MM.1S (cell line): Measurements from ENCODE around the gene GLI1.

Experiments used
- EZH2 ChIP-seq: fragments of 300-600 bp; sonication (generic); optimal IDR thresholded peaks from 2 replicates; pipeline ENCODE3; 2017; ENCODE audit warnings: low read depth, mild to moderate bottlenecking, antibody characterized with exemption, low read length, mixed read lengths
- TF ChIP-seq, protein P1 (sequence below): fragments of 300-600 bp; sonication (generic); IDR thresholded peaks from 2 replicates; pipeline ENCODE4 v1.5.1; 2016; ENCODE audit warnings: antibody characterized with exemption, low read length, mixed read lengths

DNA sequence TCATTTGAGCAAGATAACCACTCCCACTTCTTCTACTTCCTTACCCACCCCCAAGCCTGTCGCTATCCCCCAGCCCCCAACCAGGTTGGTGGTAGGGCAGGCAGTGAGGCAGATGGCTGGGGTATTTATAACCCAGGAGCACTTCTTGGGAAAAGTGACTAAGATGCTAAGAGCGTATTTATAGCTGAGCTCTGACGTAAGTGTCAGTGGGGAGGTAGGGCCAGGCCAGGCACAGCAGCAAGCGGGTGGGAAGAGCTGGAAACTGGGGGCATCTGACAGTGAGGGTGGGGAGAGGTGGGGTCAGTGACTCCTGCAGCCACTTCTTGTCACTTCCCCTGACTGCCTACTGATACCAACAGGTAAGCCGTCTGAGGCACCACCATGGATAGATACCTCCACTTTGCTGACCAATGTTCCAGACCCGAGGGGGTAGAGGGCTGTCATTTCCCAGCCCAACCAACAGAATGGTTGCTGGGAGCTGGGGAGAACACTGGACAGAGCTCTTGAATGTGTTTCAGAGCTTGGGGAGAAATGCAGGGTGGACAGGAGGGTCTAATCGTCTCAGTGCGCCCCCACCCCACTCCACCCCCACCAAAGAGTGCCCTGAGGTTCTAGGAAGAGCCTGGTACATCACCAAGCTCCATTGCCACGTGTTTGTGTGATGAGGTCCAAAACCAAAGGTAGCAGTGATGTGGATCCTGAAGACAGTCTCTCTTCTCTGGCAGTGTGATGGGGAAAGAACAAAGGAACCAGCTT lies 7.2 kb upstream of the GLI1 start:
- TF ChIP-seq, protein P1, sequence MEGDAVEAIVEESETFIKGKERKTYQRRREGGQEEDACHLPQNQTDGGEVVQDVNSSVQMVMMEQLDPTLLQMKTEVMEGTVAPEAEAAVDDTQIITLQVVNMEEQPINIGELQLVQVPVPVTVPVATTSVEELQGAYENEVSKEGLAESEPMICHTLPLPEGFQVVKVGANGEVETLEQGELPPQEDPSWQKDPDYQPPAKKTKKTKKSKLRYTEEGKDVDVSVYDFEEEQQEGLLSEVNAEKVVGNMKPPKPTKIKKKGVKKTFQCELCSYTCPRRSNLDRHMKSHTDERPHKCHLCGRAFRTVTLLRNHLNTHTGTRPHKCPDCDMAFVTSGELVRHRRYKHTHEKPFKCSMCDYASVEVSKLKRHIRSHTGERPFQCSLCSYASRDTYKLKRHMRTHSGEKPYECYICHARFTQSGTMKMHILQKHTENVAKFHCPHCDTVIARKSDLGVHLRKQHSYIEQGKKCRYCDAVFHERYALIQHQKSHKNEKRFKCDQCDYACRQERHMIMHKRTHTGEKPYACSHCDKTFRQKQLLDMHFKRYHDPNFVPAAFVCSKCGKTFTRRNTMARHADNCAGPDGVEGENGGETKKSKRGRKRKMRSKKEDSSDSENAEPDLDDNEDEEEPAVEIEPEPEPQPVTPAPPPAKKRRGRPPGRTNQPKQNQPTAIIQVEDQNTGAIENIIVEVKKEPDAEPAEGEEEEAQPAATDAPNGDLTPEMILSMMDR: no peak
- no peak for TF ChIP-seq EZH2
